GM18870 (cell line): Measurements from ENCODE around the gene ULK1.
A peak's percentile ranks its signal among the peaks of the same experiment; 100 is the strongest.

ENCODE experiments used
- ATAC-seq: cut with Tn5 transposase; IDR thresholded peaks from one replicate; pipeline ENCODE4 v1.9.1; 2021; ENCODE audit warnings: moderate library complexity; ENCODE audit not compliant: unreplicated experiment

The ULK1 gene

DNA sequence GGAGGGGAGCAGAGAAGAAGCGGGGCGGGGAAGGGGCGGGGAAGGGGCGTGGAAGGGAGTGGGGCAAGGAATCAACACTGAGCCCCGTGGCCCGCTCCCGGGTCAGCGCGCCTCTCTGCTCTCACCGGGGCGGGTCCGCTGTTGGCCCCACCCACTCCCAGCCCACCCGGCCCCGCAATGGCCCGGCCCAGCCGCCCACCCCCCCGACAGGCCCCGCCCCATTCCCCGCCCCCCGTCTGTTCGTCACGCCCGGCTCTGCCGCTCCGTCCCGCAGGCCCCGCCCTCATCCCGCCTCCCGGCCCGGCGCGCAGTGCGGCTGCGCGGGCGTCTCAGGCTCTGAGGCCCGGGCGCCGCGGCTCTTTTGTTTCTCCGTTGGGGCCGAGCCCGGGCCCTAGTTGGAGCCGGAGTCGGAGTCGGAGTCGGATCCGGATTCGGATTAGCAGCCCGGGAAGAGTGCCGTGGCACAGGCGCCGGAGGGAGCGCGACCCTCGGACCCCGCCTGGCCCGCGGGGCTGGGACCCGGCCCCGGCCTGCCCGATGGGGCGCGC, at the start of gene ULK1:
Gene ULK1, plus strand, starts transcription at position 310 of the 548 bp plus-strand sequence. CDS start 380 bp downstream, outside the sequence.
- peak; percentile 55 for ATAC-seq

DNA sequence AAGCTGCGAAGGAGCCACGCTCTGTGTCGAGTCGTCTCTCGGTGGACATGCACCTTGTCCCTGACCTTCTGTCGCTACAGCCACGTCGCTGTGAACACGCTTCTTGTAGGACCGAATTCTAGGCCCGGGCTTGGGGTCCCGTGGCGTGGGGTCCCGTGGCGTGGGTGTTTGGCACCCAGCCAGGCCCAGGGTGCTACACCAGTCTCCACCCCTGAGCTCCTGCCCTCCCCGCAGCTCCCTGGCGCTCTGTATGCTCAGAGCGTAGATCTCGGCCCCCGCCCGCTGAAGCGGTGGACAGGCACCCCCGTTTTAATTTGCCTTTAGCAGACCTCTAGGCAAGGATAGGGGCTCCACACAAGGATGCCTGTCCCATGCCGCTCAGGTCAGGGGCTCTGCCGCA, 49.8 kb upstream of the ULK1 start:
- no peak for ATAC-seq

DNA sequence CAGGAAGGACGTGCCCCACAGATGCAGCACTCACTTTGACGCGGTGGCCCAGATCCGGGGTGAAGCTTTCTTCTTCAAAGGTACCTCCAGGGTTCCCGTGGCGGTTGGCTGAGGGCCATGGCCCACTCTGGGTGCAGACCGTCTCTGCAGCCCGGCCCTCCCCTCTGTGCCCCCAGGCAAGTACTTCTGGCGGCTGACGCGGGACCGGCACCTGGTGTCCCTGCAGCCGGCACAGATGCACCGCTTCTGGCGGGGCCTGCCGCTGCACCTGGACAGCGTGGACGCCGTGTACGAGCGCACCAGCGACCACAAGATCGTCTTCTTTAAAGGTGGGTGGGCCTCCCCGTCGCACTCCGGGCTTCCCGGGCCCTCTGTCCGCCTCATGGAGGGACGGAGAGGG, 49.3 kb upstream of the ULK1 start:
- ATAC-seq, result no peak

DNA sequence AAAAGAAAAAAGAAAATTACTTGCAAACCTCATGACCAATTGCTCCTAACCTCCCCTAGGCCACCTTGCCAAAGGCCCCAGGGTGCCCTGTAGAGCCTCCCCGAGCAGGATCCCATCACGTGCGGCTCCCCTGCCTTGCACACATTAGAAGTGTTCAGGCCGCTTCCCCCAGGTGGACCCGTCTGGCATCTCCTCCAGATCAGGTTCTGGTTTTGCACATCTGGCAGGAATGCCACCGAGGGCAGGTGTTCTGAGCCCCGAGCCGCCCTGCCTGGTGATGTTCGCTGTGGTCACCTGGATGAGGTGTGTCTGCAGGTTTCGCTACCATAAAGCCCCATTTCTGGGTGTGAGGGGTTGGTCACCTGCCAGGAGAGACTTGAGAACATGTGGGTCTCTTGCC, 47.0 kb upstream of the ULK1 start:
- ATAC-seq, result no peak

DNA sequence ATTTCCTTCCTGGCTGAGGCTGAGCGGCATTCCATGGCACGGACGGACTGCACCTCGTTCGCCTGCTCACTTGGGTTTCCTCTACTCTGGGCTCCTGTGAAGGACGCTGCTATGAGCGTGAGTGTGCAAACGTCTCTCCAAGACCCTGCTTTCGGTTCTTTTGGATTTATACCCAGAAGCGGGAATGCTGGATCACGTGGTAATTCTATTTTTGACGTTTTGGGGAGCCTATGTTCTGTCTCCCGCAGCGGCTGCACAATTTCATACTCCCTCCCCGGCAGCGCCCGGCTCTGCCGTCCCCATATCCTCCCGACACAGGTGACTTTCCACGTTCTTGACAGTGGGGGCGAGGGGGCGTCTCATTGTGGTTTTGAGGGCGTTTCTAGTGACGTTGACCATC, 45.7 kb upstream of the ULK1 start:
- ATAC-seq, result no peak

DNA sequence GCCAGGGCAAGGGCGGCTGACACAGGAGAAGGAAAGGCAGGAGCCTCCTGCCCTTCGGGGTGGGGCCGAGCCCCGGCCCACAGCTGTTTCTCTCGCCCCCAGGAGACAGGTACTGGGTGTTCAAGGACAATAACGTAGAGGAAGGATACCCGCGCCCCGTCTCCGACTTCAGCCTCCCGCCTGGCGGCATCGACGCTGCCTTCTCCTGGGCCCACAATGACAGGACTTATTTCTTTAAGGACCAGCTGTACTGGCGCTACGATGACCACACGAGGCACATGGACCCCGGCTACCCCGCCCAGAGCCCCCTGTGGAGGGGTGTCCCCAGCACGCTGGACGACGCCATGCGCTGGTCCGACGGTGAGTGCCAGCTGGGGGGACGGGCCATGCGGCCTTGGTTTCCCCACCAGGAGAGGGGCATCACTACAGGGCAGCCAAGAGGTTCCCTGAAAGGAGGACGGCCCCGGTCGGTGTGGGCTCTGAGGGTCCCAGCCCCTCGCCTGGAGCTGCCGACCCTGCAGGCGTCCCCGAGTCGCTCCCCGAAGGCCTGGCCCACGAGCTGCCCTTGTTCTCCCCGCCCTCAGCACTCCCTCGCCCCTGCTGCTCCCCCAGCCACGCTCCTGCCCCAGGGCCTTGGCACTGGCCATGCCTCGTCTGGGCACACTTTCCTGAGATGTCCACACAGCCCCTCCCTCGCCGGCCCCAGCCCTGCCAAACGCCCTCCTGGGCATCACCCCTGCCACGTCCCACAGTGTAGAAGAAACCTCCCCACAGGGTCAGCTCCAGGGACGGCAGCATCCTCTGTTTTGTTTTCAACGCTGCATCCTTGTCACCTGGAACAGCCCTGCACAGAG, 44.5 kb upstream of the ULK1 start:
- ATAC-seq, result no peak

DNA sequence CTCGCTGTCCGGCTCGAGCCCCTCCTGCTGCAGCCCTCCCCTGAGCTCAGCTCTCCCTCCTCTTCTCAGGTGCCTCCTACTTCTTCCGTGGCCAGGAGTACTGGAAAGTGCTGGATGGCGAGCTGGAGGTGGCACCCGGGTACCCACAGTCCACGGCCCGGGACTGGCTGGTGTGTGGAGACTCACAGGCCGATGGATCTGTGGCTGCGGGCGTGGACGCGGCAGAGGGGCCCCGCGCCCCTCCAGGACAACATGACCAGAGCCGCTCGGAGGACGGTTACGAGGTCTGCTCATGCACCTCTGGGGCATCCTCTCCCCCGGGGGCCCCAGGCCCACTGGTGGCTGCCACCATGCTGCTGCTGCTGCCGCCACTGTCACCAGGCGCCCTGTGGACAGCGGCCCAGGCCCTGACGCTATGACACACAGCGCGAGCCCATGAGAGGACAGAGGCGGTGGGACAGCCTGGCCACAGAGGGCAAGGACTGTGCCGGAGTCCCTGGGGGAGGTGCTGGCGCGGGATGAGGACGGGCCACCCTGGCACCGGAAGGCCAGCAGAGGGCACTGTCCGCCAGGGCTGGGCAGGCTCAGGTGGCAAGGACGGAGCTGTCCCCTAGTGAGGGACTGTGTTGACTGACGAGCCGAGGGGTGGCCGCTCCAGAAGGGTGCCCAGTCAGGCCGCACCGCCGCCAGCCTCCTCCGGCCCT, 43.4 kb upstream of the ULK1 start:
- no peak for ATAC-seq

DNA sequence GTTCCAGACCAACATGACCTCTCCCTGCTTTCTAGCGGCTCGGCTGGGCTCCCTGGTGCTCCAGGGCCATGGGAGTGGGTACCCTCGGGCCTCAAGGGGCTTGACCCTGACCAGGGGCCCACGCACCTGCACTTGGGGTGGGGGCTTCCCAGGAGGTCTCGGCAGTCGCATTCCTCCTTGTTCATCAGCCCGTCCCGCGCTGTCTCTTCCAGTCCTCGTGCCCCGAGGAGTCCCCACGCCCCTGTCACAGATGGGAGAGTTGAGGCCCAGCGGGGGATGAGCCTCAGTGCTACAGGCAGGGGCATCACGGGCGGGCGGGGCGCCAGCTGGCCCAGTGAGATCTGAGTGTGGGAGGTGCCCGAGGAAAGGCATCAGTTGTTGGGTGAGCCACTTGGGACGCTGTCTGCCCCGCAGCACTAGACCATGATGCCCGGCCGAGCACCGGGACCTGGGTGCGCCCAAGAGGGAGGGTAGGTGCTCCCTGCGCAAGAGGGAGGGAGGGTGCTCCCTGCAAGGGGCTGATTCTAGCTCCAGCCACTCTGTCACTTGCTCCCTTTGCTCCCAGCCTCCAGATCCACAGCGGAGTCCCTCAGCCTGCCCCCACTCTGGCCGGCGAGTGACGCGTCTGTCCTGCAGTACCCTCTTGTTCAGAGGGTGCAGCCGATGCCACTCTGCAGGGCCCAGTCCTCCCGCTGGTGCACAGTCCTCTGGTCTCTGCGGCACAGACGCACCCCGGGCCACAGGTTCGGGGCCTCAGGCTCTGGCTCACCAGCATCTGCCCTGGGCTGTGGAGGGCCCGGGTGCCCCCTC, 42.5 kb upstream of the ULK1 start:
- ATAC-seq, result no peak

DNA sequence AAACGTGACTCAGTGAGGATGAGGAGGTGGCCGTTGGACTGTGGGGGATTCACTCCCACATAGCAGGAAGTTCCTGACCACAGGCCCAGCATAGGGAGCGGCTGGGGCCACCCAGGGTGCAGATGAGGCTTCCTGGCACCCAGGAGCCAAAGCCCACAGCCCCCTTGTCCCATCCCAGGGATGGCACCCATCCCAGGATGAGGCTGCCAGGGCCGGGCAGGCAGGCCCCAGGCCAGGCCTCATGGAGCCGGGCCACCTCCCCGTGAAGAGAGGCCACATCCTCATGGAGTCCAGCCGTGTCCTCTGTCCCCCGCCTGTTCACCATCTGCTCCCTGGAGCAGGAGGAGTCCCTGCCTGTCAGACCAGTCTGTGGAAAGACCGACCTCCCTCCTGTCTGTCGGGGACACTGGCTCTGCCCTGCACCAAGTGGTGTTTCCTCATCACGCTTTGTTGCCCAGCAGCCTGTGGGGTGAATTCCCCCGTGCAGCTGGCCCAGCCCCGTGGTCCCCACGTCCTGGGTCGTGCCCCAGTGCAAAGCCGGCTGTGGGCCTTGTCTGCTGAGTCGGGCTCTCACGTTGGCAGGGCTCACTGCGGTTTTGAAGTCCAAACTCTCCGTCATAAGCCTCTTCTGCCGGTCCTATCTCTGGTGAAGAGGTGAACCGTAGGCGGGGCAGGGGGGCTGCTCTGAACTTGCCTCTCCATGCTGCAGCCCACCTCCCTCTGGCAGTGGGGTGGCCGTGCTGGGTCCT, 41.7 kb upstream of the ULK1 start:
- no peak for ATAC-seq

DNA sequence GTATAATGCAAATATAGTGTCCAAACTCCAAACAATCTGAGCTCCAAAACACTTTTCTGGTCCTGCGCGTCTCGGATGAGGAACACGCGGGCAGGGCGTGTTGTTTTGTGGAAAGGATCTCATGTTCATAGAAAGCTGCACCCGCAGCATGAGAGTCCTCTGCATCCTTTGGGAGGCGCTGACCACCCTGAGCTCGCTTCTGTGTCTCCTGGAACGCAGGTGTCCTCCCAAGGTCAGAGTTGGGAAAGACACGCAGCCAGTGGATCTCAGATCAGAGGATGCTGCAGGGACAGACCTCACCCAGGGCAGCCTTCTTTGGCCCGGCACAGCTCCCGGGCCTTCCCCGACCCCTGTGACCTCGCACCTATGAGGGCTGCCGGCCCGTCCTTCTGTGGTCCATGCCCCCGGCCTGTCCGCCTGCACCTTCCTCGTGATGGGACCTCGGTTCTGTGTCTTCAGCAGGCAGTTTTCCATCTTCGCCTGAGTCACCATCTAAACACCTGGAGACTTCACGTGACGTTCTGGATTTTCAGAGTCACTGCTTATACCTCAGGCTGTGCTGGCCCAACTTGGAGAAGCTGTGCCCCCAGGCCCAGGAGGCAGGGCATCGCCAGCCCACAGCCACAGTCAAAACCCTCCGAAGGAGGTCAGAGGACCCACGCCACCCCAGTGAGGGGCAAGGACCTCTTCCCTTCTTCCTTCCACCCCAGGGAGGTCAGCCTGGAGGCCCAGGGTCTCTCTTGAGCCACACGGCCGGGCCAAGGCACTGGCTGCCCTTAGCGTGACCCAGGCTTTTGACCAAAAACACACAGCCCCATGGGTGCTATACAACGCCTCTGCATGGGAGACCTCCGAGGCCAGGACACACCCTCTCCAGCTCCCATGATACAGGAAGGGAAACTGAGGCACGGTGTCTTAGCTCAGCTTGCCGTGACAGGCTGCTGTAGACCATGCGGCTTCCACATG, 40.3 kb upstream of the ULK1 start:
- no peak for ATAC-seq

DNA sequence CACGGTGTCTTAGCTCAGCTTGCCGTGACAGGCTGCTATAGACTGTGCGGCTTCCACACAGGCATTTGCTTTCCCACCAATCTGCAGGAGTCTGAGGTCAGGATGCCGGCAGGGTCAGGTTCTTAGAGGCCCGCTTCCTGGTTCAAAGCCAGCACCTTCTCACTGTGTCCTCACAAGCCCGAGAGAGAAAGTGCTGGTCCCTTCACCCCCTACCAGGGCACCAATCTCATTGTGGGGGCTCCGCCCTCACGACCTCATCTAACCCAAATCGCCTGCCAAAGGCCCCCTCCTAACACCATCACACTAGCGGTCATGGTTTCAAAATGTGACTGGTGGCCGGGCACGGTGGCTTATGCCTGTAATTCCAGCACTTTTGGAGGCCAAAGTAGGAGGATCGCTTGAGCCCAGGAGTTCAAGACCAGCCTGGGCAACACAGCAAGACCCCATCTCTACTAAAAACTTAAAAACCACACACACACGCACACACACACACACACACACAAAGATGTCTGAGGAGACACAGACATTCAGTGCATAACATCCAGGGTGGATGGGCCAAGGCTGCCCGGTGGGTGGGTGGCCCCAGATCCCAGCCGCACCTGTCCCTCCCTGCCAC, 39.5 kb upstream of the ULK1 start:
- no peak for ATAC-seq

DNA sequence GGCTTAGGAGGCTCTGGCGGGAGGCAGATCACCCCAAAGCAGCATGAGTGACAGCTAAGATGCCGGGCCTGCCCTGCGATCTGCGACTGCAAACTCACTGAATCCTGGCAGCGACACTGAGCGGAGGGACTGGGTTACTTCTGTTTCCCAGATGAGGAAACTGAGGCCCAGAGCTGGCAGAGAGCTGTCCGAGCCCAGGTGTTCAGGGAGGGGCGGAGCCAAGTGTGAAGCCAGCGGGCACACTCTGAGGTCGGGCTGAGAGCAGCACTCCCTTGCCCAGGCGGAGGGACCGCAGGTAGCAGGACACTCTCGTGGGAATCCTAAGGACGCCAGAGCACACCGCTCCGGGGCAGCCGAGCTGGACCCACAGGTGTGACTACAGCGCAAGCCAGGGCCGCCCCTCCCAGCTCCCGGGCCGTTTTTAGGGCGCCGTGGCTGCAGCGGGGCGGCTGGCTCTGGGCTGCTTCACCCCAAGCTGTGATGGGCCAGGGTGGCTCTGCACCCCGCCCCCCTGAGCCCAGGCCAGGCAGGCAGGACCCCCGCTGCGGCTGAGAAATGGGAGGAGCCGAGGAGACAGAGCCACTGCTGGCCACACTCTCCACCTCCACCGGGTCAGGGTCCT, 38.8 kb upstream of the ULK1 start:
- ATAC-seq, result no peak

DNA sequence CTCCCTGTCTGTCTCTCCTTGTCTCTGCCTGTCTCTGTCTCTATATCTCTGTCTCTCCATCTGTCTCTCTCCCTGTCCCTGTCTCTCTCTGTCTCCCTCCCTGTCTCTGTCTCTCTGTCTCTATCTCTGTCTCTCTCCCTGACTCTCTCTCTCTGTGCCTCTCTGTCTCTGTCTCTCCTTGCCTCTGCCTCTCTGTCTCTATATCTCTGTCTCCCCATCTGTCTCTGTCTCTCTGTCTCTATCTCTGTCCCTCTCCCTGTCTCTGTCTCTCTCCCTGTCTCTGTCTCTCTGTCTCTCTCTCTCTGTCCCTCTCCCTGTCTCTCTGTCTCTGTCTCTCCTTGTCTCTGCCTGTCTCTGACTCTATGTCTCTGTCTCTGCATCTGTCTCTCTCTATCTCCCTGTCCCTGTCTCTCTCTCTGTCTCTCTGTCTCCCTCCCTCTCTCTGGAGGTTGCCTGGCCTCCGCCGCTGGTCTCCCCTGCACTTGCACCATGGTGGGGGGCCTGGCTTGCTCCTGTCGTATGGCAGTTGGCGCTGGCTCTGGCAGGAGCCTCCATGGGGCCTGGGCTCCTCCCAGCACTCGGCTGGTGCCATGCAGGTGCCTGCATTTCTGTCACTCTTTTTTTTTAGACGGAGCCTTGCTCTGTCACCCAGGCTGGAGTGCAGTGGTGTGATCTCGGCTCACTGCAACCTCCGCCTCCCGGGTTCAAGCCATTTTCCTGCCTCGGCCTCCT, 37.9 kb upstream of the ULK1 start:
- no peak for ATAC-seq

DNA sequence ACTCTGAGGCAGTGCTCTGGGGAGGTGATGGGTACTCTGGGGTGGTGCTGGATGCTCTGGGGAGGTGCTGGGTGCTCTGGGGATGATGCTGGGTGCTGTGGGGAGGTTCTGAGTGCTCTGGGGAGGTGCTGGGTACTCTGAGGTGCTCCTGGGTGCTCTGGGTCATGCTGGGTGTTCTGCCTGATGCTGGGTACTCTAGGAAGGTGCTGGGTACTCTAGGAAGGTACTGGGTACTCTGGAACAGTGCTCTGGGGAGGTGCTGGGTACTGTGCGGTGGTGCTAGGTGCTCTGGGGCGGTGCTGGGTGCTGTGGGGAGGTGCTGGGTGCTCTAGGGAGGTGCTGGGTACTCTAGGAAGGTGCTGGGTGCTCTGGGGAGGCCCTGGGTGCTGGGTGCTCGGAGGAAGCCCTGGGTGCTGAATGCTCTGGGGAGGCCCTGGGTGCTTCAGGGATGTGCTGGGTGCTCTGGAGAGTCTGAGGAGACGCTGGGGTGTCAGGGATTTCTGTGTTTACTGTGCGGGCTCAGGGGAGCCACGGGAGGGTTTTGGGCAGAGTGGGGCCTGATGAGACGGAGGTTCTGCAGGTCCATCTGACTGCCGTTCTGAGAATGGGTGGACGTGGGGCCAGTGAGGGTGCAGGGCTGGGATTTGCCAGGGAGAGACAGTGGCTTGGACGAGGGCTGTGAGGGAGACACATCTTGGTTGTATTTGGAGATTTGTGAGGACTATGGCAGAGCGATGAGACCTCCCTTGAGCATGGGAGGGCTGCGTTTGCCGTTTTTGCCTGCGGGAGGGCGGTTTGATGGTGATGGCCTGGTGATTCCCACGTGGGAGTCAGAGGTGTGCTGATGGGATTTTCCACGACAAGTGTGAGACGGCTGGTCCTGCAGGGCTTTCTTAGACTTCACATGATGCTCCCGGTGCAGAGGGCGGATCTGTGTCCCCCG, 36.2 kb upstream of the ULK1 start:
- ATAC-seq, result no peak

DNA sequence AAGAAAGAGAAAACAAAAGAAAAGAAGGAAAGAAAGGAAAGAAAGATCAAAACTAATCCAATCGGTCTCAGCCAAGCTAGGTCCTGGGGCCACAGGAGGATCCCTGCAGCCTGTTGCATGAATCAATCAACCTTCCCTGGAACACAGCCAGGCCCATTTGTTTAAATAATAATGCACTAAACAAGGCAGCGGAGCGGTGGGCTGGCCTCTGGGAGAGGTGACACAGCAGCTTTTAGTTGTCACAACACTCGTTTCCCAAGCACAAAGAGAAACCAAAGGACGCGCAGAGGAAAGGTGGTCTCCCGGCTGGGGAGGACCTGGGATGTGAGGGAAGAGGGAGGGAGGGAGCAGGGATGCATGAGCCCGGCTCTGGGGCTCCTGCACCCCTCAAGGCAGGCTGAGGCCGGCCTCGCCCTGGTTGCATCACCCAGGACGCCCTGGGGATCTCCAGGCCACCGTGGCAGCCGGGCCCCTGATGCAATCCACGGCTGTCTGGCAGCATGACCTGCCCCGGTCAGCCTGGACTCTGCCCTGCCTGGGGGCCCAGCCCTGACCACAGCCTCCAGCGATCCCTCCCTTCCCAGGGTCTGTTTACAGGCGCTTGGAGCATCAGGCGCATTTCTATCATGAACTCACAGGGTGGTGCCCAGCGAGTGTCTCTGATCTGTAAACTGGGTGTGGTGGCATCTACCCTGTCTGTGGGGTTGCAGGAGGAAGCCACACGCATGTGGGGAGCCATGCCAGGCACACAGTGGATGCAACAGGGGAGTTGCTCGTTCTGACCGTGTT, 33.8 kb upstream of the ULK1 start:
- no peak for ATAC-seq
